ENCODE data around the gene PDXP. TPM values are rescaled to one million over a fixed set of nuclear protein-coding genes. Genes with fewer than 3 reads are reported as not detected.

The PDXP gene
- total and polyA plus RNA-seq, 2 of the 13 experiments (the other 11 are each of a cell fraction or from before 2014, with no cell fraction given): 58.2 to 70.6 TPM

DNA sequence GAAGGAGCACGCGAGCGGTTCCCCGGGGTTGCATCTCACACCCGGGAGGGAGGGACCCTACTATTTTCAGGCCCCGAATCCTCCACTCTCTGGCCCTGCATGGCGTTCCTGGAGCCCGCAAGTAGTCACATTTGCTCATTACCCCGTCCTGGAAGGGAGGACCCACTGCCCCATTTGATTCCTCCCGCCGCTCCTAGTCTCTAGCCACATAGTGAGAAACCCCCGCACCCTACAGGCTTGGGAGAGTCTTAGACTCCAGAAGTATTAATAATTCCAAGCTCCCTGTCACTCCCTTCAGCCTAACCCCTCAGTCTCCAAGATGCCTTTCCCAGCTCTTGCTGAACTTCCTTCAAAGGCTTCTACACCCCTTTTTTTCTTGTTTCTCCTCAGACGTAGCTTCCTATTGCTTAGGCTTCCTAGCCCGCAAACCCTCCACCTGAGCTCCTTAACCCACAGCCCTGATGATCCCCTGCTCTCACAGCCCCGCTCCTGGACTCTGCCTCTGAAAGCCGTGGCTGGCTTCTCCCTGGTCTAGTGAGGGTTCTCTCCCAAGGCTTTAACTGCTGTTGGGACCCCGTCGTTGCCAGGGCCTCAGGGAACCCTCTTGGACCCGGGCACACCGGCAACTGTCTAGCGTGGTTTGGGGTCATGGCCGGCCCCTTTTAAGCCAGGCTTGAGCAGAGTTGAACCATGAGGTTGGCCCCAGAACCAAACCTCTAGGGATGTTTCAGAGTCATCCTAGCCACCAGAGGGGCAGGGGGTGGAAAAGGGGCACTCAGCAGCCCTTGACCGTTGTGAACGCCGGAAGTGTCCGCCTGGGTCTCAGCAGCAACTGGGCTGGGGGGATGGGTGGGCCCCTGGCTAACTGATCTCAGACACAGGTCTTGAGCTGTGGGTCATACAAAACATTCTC is 49.0 kb upstream of the PDXP start (continued):
- TF ChIP-seq, protein P1, sequence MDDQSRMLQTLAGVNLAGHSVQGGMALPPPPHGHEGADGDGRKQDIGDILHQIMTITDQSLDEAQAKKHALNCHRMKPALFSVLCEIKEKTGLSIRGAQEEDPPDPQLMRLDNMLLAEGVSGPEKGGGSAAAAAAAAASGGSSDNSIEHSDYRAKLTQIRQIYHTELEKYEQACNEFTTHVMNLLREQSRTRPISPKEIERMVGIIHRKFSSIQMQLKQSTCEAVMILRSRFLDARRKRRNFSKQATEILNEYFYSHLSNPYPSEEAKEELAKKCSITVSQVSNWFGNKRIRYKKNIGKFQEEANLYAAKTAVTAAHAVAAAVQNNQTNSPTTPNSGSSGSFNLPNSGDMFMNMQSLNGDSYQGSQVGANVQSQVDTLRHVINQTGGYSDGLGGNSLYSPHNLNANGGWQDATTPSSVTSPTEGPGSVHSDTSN (CRISPR knock-in tag; IDR thresholded peaks at IDR 0.05; ENCODE audit: borderline replicate concordance): no peak
- TF ChIP-seq SP140L (CRISPR knock-in tag; IDR thresholded peaks at IDR 0.05; ENCODE audit: borderline replicate concordance): no peak
- 0 out of 2 replicates have a peak, but pooled peaks have one; percentile 53 for TF ChIP-seq ZNF44 (CRISPR knock-in tag; IDR thresholded peaks at IDR 0.05)
- TF ChIP-seq ZMYM4 (CRISPR knock-in tag; IDR thresholded peaks at IDR 0.05): no peak
- no peak for TF ChIP-seq ZNF354B (CRISPR knock-in tag; IDR thresholded peaks at IDR 0.05)
- TF ChIP-seq, protein P2, sequence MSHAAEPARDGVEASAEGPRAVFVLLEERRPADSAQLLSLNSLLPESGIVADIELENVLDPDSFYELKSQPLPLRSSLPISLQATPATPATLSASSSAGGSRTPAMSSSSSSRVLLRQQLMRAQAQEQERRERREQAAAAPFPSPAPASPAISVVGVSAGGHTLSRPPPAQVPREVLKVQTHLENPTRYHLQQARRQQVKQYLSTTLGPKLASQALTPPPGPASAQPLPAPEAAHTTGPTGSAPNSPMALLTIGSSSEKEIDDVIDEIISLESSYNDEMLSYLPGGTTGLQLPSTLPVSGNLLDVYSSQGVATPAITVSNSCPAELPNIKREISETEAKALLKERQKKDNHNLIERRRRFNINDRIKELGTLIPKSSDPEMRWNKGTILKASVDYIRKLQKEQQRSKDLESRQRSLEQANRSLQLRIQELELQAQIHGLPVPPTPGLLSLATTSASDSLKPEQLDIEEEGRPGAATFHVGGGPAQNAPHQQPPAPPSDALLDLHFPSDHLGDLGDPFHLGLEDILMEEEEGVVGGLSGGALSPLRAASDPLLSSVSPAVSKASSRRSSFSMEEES (CRISPR knock-in tag; IDR thresholded peaks at IDR 0.05): no peak
- TF ChIP-seq, protein P3, sequence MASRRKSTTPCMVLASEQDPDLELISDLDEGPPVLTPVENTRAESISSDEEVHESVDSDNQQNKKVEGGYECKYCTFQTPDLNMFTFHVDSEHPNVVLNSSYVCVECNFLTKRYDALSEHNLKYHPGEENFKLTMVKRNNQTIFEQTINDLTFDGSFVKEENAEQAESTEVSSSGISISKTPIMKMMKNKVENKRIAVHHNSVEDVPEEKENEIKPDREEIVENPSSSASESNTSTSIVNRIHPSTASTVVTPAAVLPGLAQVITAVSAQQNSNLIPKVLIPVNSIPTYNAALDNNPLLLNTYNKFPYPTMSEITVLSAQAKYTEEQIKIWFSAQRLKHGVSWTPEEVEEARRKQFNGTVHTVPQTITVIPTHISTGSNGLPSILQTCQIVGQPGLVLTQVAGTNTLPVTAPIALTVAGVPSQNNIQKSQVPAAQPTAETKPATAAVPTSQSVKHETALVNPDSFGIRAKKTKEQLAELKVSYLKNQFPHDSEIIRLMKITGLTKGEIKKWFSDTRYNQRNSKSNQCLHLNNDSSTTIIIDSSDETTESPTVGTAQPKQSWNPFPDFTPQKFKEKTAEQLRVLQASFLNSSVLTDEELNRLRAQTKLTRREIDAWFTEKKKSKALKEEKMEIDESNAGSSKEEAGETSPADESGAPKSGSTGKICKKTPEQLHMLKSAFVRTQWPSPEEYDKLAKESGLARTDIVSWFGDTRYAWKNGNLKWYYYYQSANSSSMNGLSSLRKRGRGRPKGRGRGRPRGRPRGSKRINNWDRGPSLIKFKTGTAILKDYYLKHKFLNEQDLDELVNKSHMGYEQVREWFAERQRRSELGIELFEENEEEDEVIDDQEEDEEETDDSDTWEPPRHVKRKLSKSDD (CRISPR knock-in tag; IDR thresholded peaks at IDR 0.05; ENCODE audit: low read depth): no peak
- 0 out of 2 replicates have a peak, but pooled peaks have one; percentile 22 for TF ChIP-seq CENPX (CRISPR knock-in tag; IDR thresholded peaks at IDR 0.05)
- TF ChIP-seq HNRNPLL (IDR thresholded peaks at IDR 0.05; ENCODE audit: low read depth, low read length, poor library complexity, severe bottlenecking): no peak
- no peak for TF ChIP-seq ZNF577 (CRISPR knock-in tag; IDR thresholded peaks at IDR 0.05; ENCODE audit: borderline replicate concordance, low read depth)
- no peak for TF ChIP-seq ZNF331 (CRISPR knock-in tag; IDR thresholded peaks at IDR 0.05)
- TF ChIP-seq SRF (IDR thresholded peaks at IDR 0.05; ENCODE audit: low read depth, low read length): no peak
- no peak for TF ChIP-seq KLF13 (CRISPR knock-in tag; IDR thresholded peaks at IDR 0.05)
- TF ChIP-seq ZFX (CRISPR knock-in tag; IDR thresholded peaks at IDR 0.05; ENCODE audit: low read depth): no peak
- no peak for TF ChIP-seq KMT2A (CRISPR knock-in tag; IDR thresholded peaks at IDR 0.05)
- TF ChIP-seq FOXJ3 (CRISPR knock-in tag; IDR thresholded peaks at IDR 0.05; ENCODE audit: borderline replicate concordance): no peak
- no peak for TF ChIP-seq WIZ (CRISPR knock-in tag; IDR thresholded peaks at IDR 0.05)
- no peak for TF ChIP-seq TMF1 (CRISPR knock-in tag; IDR thresholded peaks at IDR 0.05; ENCODE audit: low read depth)
- no peak for TF ChIP-seq KDM1A (CRISPR knock-in tag; IDR thresholded peaks at IDR 0.05)
- no peak for TF ChIP-seq SMC3 (IDR thresholded peaks at IDR 0.05; ENCODE audit: low read length)
- TF ChIP-seq ZNF552 (CRISPR knock-in tag; IDR thresholded peaks at IDR 0.05; ENCODE audit: borderline replicate concordance): no peak; the same call in 1 of the 2 replicates
- no peak for TF ChIP-seq ZNF605 (CRISPR knock-in tag; IDR thresholded peaks at IDR 0.05)
- TF ChIP-seq ARNT2 (CRISPR knock-in tag; IDR thresholded peaks at IDR 0.05; ENCODE audit: low read depth): no peak

All from HepG2 (cell line).